Skeletal muscle tissue (tissue), 4 donors: ENCODE data around the gene FREY1. TPM values are rescaled to one million over a fixed set of nuclear protein-coding genes. Genes with fewer than 3 reads are reported as not detected.

Source experiments
- H3K27ac ChIP-seq: one replicate; pipeline ENCODE4 v1.7.0; 2013; ENCODE audit warnings: mild to moderate bottlenecking, low read depth, low read length, inconsistent platforms
- H3K27me3 ChIP-seq, 3 donors: one replicate each; pipeline ENCODE4 v1.7.0; 2013; ENCODE audit warnings: low read length in 3 of 3; ENCODE audit not compliant: control insufficient read depth in 3 of 3, insufficient read depth in 3 of 3
- H3K36me3 ChIP-seq, 3 donors: one replicate each; pipeline ENCODE4 v1.7.0; 2013; ENCODE audit warnings: low read length in 3 of 3; ENCODE audit not compliant: control insufficient read depth in 3 of 3, insufficient read depth in 3 of 3
- H3K4me1 ChIP-seq, 3 donors: one replicate each; pipeline ENCODE4 v1.7.0; 2013; ENCODE audit warnings: low read length in 3 of 3, mild to moderate bottlenecking in 3 of 3; ENCODE audit not compliant: control insufficient read depth in 3 of 3, insufficient read depth in 3 of 3
- H3K4me3 ChIP-seq, 3 donors: one replicate each; pipeline ENCODE4 v1.7.0; 2013; ENCODE audit warnings: low read length in 3 of 3
- H3K9ac ChIP-seq, 3 donors: one replicate each; pipeline ENCODE4 v1.7.0; 2013; ENCODE audit warnings: low read length in 3 of 3, mild to moderate bottlenecking in 3 of 3, moderate library complexity in 2 of 3, low read depth in 1 of 3
- H3K9me3 ChIP-seq, 3 donors: one replicate each; pipeline ENCODE4 v1.7.0; 2013; ENCODE audit warnings: low read length in 3 of 3; ENCODE audit not compliant: control insufficient read depth in 3 of 3
- total RNA-seq: library from RNA; depleted of rRNA; stranded (reverse); fragments of >200 nt; gene quantifications from one replicate; pipeline ENCODE4 v1.2.3, GENCODE V29; 2014
- donor health status: Osteomylitis.

Gene FREY1
- total RNA-seq, 1 donor from 2014 or later = 1.6 TPM

- Histone ChIP-seq H3K36me3 (peaks cover 15 to 19% (median 16%) of the 10 kb centered on the region in 3 donors), H3K9ac (peak overlapping the region in 1 of 3 donors; percentile 50), H3K4me3 (peak overlapping the region in 2 of 3 donors; percentile 36 to 52), H3K4me1 (peaks cover 7 to 10% (median 10%) of the 10 kb centered on the region in 3 donors), H3K27ac (no peak overlapping the region), H3K27me3 (no peaks in the 10 kb centered on the region), H3K9me3 (no peaks in the 10 kb centered on the region)
These were observed 20.9 kb downstream of the FREY1 start for GRCh38 chr11:45885921-45886721.

DNA sequence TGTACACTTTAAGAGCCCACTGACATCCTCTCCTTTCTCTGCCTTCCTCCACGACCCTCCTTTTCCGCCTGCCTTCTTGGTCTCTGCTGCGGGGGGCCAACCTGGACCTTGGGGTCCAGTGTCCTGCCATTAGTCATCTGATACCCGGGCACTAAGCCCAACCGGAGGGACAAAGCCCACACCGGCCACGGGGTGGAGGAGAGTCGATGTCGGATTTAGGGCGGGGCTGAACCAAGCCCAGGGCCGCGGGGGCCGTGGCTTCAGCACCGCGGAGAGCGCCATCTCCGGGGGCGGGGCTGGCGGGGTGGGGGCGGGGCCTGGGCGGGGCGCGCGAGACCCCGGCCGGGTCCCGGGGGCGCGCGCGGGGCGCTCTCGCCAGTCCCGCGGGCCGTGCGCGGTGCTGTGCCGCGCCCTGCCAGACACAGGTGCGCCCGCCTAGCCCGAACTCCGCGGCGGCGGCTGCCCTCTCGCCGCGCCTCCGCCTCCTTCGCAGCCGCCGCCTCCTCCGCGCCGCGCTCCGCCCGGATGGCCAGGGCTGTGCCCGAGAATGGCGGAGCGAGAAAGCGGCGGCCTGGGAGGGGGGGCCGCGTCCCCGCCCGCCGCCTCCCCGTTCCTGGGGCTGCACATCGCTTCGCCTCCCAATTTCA lies 21.7 kb downstream of the FREY1 start, which contains the start of gene MAPK8IP1:
TSS of gene MAPK8IP1 (plus strand) at position 378 of the 647 bp plus-strand sequence. CDS start at position 548, 170 bp downstream.
- H3K36me3 ChIP-seq = peaks cover 23 to 26% (median 23%) of the 10 kb centered on the region in 3 donors
- H3K27ac ChIP-seq = no peak within 1 kb of the TSS
- no peaks in the 10 kb centered on the region for H3K27me3 ChIP-seq
- peak within 1 kb of the TSS in 2 of 3 donors; percentile 45 to 52 for H3K4me3 ChIP-seq
- peaks cover 13 to 17% (median 17%) of the 10 kb centered on the region in 3 donors for H3K4me1 ChIP-seq
- H3K9ac ChIP-seq = peak within 1 kb of the TSS in 1 of 3 donors; percentile 50
- no peaks in the 10 kb centered on the region for H3K9me3 ChIP-seq

- H3K4me1 ChIP-seq = peaks cover 13 to 18% (median 18%) of the 10 kb centered on the region in 3 donors
- no peaks in the 10 kb centered on the region for H3K27me3 ChIP-seq
- H3K9ac ChIP-seq = no peak overlapping the region
- no peak overlapping the region for H3K4me3 ChIP-seq
- H3K9me3 ChIP-seq = no peaks in the 10 kb centered on the region
- H3K27ac ChIP-seq = no peak overlapping the region
- H3K36me3 ChIP-seq = peaks cover 29 to 33% (median 30%) of the 10 kb centered on the region in 3 donors
These were observed 22.4 kb downstream of the FREY1 start for GRCh38 chr11:45884596-45885185.

DNA sequence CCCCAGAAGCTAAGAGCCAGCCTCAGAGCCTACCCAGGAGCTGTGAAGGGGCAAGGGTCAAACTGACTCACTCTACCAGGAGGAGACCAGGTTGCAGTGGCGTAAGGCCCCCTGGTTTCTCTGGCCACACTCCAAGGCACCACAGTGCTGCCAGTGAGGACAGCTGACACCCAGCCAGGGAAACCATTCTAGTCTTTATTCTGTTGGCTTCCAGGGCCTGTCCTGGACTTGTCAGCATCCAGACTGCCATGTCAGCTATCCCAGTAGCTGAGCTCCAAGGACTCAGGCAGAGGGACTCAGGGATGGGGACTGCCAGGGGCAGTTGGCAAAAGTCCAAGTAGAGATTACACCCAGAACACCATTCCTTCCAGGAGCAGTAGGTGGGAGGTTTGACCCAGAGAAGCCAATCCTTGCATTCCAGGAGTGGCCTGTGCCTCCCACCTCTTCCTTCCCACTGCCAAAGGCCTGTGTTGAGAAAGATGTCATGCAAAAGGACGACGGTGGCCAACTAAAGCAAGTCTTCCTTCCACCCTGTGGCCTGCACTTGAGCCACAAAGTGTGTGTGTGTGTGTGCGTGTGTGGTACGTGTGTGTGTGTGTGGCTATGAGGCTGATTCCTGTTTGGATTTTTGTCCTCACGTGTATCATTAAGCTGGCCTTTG lies 25.2 kb downstream of the FREY1 start:
- Histone ChIP-seq H3K4me1 (peaks cover 13 to 18% (median 18%) of the 10 kb centered on the region in 3 donors), H3K9me3 (no peaks in the 10 kb centered on the region), H3K9ac (no peak overlapping the region), H3K36me3 (peaks cover 49 to 50% (median 50%) of the 10 kb centered on the region in 3 donors), H3K27ac (no peak overlapping the region), H3K27me3 (no peaks in the 10 kb centered on the region), H3K4me3 (no peak overlapping the region)

DNA sequence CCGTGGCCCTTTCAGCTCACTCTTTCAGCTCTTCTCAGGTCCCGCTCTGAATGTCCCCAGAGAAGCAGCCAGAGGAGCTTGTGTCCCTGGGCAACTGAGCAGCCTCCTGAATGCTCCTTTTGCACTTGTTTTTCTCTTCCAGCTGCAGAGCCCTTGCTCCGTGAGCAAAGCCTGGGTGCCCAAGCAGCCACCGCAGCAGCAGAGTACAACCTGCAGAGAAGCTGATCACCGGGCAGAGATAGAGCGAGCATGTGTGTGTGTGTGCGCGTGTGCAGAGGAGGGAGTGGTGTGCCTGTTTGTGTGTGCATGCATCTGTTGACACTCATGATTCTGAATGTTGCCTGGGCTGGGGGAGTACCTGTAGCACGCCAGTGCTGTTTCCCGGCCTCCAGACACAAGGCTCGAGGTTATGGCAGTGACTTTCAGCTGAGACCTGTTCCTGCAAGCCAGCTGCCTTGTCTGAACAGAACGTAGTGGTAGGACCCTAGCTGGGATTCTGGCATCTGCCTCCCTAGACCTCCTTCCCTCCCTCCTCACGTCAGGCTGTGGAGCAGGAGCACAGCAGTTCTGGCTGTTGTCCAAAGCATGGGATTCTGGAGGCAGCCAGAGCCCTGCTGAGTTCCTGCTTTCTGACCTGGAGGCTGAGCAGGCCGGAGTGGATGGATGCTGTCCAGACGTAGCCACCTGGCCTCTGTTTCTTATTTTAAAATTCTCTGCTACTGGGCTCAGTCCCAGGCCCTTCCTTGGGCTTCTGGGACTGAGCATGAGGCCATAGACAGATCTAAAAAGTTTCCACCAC lies 26.1 kb downstream of the FREY1 start:
- H3K9me3 ChIP-seq = no peaks in the 10 kb centered on the region
- peaks cover 13 to 18% (median 18%) of the 10 kb centered on the region in 3 donors for H3K4me1 ChIP-seq
- H3K4me3 ChIP-seq = no peak overlapping the region
- H3K9ac ChIP-seq = peak overlapping the region in 1 of 3 donors; percentile 25
- H3K36me3 ChIP-seq = peaks cover 52 to 58% (median 52%) of the 10 kb centered on the region in 3 donors
- H3K27ac ChIP-seq = no peak overlapping the region
- no peaks in the 10 kb centered on the region for H3K27me3 ChIP-seq

DNA sequence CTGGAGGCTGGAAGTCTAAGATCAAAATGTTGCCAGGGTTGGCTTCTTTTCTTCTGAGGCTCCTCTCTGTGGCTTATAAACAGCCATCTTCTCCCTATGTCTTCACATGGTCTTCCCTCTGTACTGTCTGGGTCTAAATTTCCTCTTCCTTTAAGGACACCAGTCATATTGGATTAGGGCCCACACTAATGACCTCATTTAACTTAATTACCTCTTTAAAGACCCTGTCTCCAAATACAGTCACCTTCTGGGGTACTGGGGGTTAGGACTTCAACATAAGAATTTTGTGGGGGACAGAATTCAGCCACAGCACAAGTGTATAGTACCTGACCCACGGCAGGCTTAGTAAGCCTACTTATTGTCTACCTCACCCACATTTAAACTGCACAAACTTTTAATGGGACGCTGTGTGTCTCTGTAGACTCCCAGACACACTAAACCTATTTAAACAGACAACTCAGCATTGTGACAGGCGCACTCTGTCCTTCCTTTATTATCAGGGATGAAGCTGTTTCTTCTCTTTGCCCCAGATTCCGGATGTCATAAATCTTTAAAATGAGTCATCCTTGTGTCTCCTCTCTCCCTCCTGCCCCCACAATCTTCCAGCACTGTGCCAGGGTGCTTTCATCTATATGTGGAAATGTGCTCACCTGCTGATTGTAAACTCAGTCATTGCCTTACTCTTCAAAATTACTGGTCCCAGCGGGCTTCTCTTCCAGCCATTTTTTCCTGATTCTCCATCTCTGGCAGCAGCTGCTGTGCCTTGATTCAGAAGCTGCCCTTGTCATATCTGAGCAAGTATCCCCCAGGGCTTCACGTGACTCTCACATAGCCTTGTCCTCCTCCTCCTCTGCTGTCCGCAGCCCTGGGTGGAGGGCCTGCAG lies 27.0 kb downstream of the FREY1 start:
- Histone ChIP-seq H3K4me1 (peaks cover 11 to 16% (median 16%) of the 10 kb centered on the region in 3 donors), H3K27ac (no peak overlapping the region), H3K27me3 (no peaks in the 10 kb centered on the region), H3K9ac (no peak overlapping the region), H3K4me3 (no peak overlapping the region), H3K9me3 (no peaks in the 10 kb centered on the region), H3K36me3 (peaks cover 59 to 67% (median 60%) of the 10 kb centered on the region in 3 donors)

- Histone ChIP-seq H3K36me3 (peaks cover 71 to 83% (median 74%) of the 10 kb centered on the region in 3 donors), H3K27me3 (no peaks in the 10 kb centered on the region), H3K4me3 (no peak overlapping the region), H3K4me1 (peaks cover 8 to 15% (median 13%) of the 10 kb centered on the region in 3 donors), H3K27ac (no peak overlapping the region), H3K9me3 (no peaks in the 10 kb centered on the region), H3K9ac (no peak overlapping the region)
These were observed 29.2 kb downstream of the FREY1 start for GRCh38 chr11:45877845-45878244.

GRCh38 chr11:45877221-45877620 lies 29.9 kb downstream of the FREY1 start:
- H3K4me3 ChIP-seq = no peak overlapping the region
- H3K27ac ChIP-seq = no peak overlapping the region
- H3K27me3 ChIP-seq = no peaks in the 10 kb centered on the region
- no peak overlapping the region for H3K9ac ChIP-seq
- H3K9me3 ChIP-seq = no peaks in the 10 kb centered on the region
- peaks cover 70 to 82% (median 74%) of the 10 kb centered on the region in 3 donors for H3K36me3 ChIP-seq
- H3K4me1 ChIP-seq = peaks cover 8 to 15% (median 13%) of the 10 kb centered on the region in 3 donors
